NCI-H446 treated with DMSO at 0.1 percent for 48 hours (cell line): ENCODE data around the gene MBNL1.

Experiments
- DNase-seq: peaks from one replicate; lab custom pipeline; 2025; lab: John Stamatoyannopoulos, UW

MBNL1 gene

DNA sequence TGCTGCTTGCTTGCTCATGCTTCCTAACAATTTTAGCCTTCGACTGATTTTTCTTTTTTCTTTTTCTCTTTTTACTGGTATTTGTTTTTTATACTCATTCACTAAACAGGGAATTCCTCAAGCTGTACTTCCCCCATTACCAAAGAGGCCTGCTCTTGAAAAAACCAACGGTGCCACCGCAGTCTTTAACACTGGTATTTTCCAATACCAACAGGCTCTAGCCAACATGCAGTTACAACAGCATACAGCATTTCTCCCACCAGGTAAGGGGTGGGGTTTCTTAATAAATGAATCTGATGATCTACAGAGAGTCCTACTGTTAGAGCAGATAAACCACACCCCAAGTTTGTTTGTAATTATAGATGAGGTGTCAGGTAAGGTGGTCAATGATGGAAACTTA, 178.8 kb downstream of the MBNL1 start:
- DNase-seq = no peak

DNA sequence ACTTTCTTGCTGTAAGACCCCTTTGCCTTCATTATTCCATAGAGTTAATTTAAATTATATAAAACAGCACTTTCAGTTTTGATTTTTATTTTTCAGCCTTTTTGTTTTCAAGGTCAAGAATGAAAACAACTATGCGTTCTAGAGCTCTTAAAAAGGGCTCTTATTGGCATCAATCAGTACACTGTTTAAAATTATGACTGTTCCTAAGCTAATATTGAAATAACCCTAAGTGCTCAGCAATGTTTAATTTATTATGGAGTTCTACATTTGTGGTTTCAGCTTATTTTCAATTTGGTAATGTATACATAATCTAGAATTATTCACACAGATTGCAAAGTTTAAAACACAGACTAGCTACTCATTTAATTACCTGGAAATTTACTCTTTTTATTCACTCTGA, 179.4 kb downstream of the MBNL1 start:
- no peak for DNase-seq

DNA sequence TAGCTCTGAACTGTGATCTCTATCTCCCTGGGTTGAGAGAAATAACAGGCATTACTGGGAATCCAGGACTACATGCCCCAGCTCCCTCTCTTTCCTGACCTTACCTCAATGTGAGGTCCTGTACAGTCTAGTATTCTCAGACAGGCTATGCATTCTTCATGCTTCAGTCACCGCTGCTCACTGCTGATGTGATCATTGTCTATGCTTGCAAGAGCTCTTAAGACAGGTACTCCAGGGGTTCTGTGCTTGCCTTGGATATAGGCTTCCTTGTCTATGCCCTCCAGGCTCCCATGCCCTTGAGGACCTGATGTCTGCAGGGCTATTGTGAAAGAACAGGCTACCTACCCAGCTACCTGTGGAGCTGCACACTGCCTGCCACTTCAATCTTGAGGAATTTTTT, 183.6 kb downstream of the MBNL1 start:
- no peak for DNase-seq

DNA sequence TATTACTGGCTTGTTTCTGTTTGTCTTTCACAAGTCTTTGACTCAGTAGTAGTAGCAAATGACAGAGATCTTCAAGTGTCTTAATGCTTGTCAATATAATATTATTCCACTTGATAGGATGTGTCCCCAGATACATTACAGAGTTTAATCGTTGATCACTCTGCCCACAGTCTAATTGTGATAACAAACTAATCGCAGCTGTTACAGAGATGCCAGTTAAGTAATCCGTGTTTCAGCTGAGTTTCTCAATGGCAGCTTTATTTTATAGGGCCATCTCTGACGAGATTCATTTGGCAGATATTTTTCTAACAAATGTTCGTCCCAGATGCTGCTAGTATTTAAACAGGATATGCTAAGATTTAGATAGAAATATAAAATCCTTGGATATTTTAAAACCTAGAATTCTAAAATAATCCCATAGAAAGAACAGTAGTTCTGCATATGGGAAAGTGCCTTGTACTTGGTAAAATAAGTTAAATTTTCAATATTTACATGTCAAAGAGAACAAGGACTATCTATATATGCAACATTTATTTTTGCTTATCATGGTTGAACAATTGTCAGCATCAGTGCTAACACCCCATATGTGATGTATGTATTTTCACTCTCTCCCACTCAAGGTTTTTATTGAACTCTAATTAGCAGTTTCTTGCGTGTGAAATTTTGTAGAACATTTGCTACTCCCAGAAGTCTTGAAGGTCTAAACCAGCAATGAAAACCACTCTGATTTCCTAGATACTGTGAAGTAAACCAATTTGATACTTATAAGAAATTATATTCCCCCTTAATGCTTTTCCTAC, 185.5 kb downstream of the MBNL1 start:
- DNase-seq = no peak

DNA sequence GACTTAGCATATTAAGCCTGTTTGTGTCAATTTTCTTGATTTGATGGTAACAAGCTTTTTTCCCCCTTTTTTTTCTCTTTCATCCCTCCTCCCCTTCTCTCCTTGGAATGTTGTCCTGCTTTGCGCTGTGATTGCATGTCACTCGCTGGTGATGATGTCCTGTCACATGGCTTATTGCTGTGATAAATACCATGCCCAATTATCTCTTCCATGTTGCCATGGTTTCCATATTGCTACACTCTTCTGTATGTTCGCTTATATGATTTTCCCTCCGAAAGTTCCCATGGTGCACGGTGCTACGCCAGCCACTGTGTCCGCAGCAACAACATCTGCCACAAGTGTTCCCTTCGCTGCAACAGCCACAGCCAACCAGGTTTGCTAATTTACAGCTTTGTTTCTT, 187.3 kb downstream of the MBNL1 start:
- DNase-seq = no peak

DNA sequence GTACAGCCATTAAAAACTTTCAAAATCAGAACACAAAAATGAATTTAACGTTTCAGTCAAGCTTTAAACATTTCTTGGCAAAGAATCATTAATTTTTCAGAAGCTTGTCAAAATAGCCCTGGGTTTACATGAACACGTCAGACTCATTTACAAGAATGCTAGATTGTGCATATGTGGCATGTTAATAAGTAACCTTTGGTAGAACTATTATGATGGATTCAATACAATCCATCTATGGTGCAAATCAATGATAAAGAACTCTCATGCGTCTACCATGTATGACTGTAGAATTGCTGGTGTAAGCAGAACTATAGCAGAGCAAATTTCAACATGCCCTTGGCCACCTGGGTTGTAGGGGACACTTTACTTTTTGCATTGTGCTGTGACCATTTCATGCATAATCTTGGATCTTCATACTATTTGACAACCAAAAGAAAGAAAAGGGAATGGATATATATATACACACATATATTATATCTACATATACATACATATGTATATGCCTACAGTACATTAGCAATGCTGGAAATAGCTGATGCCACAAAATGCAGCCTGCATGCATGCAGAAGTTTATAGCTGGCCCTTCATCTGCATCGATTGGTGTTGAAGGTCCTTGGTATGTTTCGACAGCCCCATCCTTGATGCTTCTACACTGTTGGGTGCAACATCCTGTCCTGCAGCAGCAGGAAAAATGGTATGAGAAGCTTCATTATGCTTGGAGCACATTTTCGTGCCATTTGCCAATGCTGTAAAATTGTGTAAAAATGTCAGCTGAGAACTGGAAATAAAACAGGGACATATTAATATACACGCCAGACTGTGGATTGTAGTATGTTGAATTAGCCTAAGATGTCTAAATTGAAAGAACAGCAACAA, 189.0 kb downstream of the MBNL1 start:
- DNase-seq = no peak

DNA sequence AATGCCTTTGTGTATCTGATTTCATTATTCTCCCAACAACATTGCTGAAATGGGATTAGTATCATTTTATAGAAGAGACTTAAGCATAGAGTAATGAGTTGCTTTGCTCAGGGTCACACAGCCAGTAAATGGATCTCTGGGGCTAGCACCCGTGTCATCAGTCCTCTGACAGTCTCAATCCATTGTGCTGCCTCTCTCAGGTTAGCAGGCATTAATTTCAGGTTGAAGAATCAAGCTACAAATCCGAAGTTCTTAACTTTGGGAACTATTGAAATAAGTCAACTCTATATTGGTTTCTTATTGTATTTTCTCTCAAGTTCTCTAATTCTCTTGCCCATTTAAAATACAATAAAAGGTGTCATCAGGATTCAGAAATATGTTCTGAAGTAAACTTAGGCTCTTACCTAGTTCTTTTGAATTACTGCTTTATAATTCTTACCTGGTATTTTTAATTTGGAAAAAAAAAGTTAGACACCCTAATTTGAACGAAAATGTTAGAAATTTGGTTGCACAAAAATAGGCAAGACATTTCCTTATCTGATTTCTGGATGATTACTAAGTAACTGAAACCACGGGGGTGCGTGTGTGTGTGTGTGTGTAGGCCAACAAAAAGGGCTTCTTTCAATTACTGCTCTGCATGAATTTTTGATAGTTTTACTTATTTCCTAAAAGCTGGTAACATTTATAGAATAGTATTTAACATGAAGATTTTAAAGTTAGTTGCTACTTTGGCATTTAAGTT, 189.8 kb downstream of the MBNL1 start:
- DNase-seq = no peak

DNA sequence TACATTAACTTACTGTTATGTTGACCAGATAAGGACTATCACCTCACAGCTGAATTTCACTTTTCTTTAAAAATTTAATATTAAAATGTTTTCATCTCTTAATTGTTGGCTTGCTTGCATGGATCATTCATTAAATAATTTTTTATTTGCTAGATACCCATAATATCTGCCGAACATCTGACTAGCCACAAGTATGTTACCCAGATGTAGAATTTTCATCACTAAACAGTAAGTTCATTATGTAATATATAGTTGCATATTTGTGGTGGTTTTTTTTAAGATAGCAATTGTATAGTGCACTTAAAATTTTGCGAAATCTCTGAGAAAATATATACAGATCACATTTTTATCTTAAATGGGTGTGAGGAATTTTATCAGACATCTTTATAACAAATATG, 190.4 kb downstream of the MBNL1 start:
- DNase-seq = no peak

DNA sequence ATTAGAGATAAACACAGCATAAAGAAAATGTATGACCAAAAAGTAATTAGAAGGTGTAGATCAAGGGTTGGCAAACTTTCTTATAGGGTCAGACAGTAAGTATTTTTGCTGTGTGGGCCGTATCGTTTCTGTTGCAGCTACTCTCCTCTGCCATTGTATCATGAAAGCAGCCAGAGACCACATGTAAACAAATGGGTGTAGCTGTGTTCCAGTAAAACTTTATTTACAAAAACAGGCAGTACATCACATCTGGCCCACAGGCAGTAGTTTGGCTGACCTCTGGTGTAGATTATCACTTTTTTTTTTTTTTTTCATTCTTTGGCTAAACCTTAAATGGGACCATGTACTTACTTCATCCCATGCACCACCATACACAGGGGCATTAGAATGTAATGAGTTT, 190.8 kb downstream of the MBNL1 start:
- DNase-seq = no peak

DNA sequence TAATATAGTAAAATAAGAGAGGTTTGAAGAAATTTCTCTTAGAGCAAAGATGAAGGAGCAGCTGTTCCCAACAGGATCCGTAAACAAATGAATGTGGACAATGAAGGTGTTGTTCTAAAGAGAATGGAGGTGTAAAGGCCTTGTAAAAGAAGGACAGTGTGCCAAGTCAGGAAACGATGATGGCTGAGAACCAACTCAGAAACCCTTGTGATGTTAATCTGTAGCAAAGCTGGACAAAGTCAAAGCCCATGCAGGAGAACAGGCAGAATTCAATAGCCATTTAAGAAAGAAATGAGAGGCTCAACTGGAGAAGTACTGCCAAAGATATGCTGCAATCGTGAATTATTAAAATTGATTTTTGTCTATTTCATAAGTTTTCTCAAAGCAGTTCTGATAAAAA, 192.2 kb downstream of the MBNL1 start:
- DNase-seq = no peak

DNA sequence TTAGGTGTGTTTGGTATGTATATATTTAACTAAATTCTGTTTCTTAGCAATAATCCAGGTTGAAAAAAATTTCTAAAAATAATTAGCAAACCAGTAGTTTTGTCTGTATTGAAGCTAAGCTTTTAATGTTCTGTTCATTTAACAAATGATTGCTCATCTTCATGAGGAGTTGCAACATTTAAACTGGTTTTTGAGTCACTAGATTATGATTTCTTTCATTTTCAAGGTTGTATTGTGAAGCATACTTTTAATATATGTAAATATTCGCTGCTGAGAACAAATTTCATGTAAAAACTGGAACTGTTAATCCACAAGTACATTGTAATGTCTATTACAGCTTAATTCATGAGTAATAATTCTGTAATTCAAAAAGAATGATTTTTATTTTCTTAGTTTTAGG, 192.7 kb downstream of the MBNL1 start:
- no peak for DNase-seq

DNA sequence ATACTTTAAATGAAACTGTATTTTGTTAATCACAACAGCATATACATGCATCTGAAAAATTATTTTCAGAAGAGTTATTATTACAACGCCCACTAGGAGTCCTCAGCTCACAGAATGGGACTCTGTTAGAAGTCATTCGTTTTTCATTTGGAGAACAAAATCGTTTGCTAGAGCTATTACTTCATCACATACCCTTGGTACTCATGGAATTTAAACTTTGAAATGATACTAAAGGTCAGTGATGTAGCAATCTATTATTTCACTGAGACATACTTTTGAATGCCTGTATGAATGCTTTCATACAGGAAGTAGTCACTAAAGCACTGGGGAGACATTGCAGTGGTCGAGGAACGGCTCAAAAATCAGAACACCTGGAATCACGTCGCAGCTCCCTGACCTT, 198.1 kb downstream of the MBNL1 start:
- DNase-seq = no peak

DNA sequence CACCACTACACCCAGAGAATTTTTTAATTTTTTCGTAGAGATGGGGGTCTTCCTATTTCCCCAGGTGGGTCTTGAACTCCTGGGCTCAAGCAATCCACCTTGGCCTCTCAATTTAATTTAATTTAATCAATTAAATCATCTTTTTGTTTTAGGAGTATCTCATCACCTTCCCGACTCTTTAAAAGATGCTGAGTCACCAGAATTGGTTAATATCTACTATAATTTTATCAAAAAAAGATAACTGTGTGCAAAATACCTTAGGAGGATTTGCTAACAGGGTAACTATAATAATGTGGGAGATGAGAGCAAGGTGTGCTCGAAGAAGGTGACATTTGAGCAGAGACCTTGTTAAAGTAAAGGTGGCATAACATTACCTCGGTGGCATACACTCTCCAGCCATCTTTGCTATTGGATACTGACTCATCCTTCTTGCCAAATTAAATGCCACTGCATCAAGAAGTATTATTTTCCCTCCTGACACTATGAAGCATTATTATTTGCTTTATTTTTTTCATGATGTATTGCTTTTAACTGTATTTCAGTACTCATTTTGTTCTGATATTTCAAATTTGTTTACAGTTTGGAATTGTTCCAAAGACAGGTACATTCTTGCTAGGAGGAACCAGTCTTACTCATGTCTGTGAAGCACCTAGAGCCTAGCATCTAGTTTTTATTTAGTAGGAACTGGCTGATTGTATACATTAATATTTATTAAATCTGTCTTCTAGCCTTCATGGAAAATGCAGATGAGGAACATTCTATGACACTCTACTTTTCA, 200.7 kb downstream of the MBNL1 start:
- DNase-seq = no peak

DNA sequence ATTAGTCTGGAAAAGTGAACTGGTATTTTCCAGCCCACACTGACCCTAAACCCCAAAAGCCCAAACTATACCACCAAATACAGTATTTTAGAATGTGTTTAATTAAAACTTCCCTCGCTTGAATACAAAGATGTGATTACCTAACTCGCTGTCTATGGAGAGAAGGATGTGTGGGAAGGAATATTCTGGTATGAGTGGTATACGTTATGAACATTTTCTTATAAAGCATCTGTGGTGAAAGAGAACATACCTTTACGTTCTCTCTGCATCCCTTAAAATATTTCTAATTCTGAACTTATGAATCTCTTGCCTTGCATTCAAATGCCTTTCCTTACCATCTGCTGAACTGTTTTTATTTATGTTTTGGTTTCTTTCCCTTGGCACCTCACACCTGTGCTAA, 201.4 kb downstream of the MBNL1 start:
- no peak for DNase-seq

DNA sequence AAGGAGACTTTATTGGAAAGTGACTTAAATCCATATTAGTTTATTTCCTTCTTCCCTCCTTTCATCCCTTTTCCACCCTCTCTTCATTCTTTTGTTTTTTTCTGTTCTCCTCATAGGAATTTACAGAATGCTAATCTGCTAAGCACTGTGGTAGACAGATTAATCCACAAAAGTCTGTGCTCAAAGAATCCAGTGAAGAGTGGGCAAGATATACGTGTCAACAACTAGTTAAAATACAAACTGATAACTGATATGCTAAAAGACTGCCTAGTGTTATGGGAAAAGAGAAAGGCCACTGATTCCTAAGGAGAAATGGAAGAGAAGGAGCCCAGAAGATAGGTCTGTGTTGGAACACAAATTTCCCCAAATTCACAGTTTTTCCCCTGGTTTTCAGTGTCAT, 202.2 kb downstream of the MBNL1 start:
- no peak for DNase-seq

DNA sequence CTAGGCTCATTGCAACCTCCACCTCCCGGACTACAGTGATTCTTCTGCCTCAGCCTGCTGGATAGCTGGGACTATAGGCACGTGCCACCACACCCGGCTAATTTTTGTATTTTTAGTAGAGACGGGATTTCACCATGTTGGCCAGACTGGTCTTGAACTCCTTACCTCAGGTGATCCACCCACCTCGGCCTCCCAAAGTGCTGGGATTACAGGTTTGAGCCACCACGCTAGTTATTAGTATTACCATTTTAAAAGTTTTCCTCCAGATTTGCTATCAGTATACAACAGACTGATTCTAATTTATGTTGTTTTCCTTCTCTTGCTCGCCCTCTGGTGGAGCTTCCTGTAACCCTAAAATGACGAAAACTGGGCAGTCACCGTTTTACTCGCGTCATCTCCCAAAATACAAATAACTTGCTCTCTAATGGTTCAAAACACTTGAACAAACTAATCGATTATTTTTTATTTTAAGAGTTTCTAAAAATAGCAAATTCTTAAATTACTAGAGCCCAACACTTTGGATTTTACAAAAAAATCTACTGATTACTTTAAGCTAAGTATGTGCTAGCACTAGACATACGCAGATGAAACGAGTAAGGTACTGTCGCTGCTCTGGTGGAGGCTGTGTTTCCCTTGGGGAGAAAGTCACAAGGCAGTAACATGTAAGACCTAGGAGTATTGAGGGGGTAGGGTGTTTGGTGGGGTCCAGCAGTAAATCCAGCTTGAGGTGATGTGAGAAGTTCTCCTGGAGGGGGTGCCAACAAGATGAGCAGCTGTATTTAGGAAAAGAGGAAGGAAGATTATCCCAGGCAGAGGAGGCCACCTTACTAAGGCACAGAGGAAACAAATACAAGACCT, 203.3 kb downstream of the MBNL1 start:
- DNase-seq = peak; percentile 23

DNA sequence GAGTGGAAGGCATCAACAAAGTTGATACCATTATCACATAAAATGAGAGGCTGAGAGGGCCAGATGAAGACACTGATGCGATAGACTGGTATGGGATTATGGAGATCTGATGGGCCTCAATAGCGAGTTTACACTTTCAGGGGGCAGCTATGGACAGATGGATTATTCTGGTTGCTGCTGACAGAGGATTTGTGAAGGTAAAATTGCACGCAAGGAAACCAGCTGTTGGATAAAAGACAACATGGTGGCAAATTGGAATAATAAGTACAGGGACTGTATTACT, 203.9 kb downstream of the MBNL1 start:
- no peak for DNase-seq

DNA sequence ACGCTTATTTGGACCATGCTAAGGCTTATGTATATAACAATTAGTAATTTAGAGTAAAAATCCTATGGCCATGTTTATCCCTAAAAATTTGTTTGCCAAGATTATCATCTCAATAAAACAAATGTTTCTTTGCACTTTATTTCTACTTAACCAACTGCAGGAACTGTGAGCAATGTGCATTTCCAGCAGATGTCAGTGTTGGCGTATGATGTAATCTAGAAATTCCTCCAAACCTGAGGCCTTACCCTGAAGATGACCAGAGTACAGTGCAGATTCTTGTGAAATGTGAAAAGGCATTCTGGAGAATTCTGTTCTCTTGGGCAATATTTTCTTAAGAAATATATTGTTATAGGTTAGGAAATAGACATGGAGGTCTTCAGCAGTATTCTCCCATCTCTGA, 205.9 kb downstream of the MBNL1 start:
- DNase-seq = no peak

DNA sequence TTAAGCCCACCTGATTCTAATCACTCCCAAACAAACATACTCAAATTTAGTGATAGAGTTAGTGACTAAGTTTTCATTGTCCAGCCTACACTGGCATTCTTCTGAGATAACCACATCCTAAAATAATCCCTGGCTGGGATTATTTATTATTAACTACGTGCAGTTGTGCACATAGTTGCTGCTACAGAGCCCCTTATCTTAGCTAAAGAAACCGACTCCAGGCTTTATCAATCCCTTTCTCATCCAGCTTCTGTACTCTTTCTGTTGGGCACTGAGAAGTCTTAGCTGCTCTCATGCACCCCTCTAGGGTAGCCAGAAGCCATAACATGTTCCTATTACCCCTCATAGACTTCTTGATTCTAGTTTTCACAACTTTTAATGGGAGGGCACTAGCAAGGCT, 208.7 kb downstream of the MBNL1 start:
- no peak for DNase-seq

DNA sequence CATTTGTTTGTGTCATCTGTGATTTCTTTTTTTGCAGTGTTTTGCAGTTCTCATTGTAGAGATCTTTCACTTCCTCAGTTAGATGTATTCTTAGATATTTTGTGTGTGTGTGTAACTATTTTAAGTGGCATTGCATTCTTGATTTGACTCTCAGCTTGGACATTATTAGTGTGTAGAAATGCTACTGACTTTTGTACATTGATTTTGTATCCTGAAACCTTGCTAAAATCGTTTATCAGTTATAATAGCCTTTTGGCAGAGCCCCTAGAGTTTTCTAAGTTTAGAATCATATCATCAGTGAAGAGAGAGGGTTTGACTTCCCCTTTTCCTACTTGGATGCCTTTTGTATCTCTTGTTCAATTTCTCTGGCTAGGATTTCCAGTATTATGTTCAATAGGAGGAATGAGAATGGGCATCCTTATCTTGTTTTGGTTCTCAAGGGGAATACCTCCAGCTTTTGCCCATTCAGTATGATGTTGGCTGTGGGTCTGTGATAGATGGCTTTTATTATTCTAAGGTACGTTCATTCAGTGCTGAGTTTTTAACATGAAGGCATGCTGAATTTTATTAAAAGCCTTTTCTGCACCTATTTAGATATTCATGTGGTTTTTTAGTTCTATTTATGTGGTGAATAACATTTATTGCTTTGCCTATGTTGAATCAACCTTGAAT, 211.7 kb downstream of the MBNL1 start:
- no peak for DNase-seq

DNA sequence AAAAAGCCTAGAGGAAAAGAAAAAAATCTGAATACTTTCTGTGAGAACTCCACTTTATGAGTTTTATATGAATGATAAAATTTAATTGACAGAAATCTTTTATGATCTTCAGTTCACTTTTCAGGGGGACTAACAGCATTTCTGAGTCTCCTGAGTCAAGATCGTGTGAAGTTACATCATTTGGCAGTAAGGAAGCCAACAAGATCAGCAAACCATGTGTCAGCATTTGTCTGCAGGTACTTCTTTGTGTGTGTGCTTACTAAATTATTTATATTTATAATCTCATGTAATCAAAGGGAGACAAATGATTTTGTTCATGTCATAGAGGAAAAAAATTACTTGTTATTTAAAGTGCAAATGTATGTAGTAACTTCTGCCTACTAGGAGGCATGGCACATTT, 217.6 kb downstream of the MBNL1 start:
- no peak for DNase-seq
